ENCODE data around the gene HCAR2. TPM values are rescaled to one million over a fixed set of nuclear protein-coding genes. Genes with fewer than 3 reads are reported as not detected.

The HCAR2 gene
- total RNA-seq, 3 donors from 2014 or later (not counting 1 experiment from before 2014, with no cell fraction given): 1.3 to 8.5 (median 1.5) TPM

- no peak for ATAC-seq
- H3K4me3 Mint-ChIP-seq: no peak overlapping the region
- Histone ChIP-seq H3K9me3 (ENCODE audit: control insufficient read depth, insufficient read depth, low read length) (no peaks in the 10 kb centered on the region), H3K27me3 (ENCODE audit: control insufficient read depth, insufficient read depth, low read length) (no peaks in the 10 kb centered on the region), H3K4me1 (ENCODE audit: control insufficient read depth, insufficient read depth, low read length) (peaks cover 4% of the 10 kb centered on the region), H3K4me3 (ENCODE audit: low read length) (no peak overlapping the region), H3K36me3 (ENCODE audit: control insufficient read depth, insufficient read depth, low read length) (no peaks in the 10 kb centered on the region), H3K27ac (ENCODE audit: low read length) (no peak overlapping the region)
- H3K4me1 Mint-ChIP-seq: peaks cover 0 to 6% of the 10 kb centered on the region in 2 donors
- H3K27me3 Mint-ChIP-seq (ENCODE audit: low read depth in 2 of 2): peaks cover 0 to 4% of the 10 kb centered on the region in 2 donors
- H3K27ac Mint-ChIP-seq: no peak overlapping the region
- H3K36me3 Mint-ChIP-seq: no peaks in the 10 kb centered on the region
- 98% methylated on average over 7 of the region's 11 CpGs for WGBS (ENCODE audit: insufficient coverage)
- no peak for DNase-seq
- TF ChIP-seq, protein P1, sequence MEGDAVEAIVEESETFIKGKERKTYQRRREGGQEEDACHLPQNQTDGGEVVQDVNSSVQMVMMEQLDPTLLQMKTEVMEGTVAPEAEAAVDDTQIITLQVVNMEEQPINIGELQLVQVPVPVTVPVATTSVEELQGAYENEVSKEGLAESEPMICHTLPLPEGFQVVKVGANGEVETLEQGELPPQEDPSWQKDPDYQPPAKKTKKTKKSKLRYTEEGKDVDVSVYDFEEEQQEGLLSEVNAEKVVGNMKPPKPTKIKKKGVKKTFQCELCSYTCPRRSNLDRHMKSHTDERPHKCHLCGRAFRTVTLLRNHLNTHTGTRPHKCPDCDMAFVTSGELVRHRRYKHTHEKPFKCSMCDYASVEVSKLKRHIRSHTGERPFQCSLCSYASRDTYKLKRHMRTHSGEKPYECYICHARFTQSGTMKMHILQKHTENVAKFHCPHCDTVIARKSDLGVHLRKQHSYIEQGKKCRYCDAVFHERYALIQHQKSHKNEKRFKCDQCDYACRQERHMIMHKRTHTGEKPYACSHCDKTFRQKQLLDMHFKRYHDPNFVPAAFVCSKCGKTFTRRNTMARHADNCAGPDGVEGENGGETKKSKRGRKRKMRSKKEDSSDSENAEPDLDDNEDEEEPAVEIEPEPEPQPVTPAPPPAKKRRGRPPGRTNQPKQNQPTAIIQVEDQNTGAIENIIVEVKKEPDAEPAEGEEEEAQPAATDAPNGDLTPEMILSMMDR (IDR thresholded peaks at IDR 0.05): no peak
- no peaks in the 10 kb centered on the region for H3K9me3 Mint-ChIP-seq
- intact Hi-C loops (cut with micrococcal nuclease): no loop called here
These were observed 51.5 kb downstream of the HCAR2 start for GRCh38 chr12:122651520-122652224.

Other genes starting within 250 kb of the HCAR2 start
- gene ZCCHC8, start 202.4 kb downstream of the HCAR2 start, total RNA-seq: 10 to 100 TPM; 57.7 to 71.6 (median 66.6) TPM
- 100 to 1,000 TPM; 252 to 310 (median 266) TPM for gene RSRC2, start 176.4 kb downstream of the HCAR2 start, total RNA-seq
- 10 to 100 TPM; 31.3 to 33.8 (median 33.2) TPM for gene KNTC1, start 176.1 kb downstream of the HCAR2 start, total RNA-seq
- gene HCAR3, start 13.5 kb upstream of the HCAR2 start, total RNA-seq: 10 to 100 TPM in 1 of 3 donors, 1 to 10 TPM in 2; 1.8 to 14.7 (median 9.9) TPM
- under 1 TPM in 1 of 3 donors, not detected in 2; 0.15 TPM for gene HCAR1, start 27.5 kb upstream of the HCAR2 start, total RNA-seq
- 10 to 100 TPM; 30.5 to 42.9 (median 42.7) TPM for gene DENR, start 49.5 kb upstream of the HCAR2 start, total RNA-seq
- gene CCDC62, start 71.2 kb upstream of the HCAR2 start, total RNA-seq: 1 to 10 TPM in 1 of 3 donors, under 1 TPM in 2; 0.29 to 2.1 (median 0.85) TPM
- 10 to 100 TPM; 78.6 to 93.1 (median 85.5) TPM for gene HIP1R, start 132.1 kb upstream of the HCAR2 start, total RNA-seq
- gene VPS37B, start 192.8 kb upstream of the HCAR2 start, total RNA-seq: 100 to 1,000 TPM; 142 to 167 (median 165) TPM

All from natural killer cell (primary cell).